Astrocyte of the spinal cord (primary cell): ENCODE data around the gene ZSWIM4.

Source experiments
- DNase-seq: peaks from one replicate; pipeline ENCODE4 v3.0.0; 2011; ENCODE audit warnings: low read depth, low spot score
- H3K4me3 ChIP-seq: 2 replicates; pipeline ENCODE4 v1.5.1; 2011; ENCODE audit warnings: low read depth, mild to moderate bottlenecking, low read length, moderate library complexity
- in situ Hi-C: cut with HindIII; loops from 2 replicates; pipeline ENCODE4 v1.10.0; 2017; ENCODE audit warnings: low sequenced_read_pairs
- TF ChIP-seq, protein P1 (sequence below): IDR thresholded peaks from 2 replicates; pipeline ENCODE4 v1.5.1; 2012; ENCODE audit warnings: low read depth, mild to moderate bottlenecking, low read length, inconsistent platforms

ZSWIM4 gene

DNA sequence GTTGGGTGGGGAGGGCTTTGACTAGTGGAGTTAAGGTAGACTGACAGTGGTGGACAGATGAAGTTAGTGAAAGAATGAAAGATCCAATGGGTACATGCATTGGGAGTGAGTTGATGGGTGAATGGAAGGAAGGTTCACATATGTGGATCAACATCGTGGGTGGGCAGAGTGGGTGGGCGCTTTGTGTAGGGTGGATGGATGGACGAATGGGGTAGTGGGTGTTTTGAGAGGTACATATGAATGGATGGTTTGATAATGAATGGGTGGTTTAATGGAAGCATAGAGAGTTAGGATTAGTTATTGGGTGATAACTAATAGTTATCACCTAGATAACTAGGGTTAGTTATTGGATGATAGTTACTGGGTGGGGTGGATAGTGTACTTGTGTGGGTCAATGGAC is 11.5 kb downstream of the ZSWIM4 start:
- DNase-seq, result no peak
- TF ChIP-seq, protein P1, sequence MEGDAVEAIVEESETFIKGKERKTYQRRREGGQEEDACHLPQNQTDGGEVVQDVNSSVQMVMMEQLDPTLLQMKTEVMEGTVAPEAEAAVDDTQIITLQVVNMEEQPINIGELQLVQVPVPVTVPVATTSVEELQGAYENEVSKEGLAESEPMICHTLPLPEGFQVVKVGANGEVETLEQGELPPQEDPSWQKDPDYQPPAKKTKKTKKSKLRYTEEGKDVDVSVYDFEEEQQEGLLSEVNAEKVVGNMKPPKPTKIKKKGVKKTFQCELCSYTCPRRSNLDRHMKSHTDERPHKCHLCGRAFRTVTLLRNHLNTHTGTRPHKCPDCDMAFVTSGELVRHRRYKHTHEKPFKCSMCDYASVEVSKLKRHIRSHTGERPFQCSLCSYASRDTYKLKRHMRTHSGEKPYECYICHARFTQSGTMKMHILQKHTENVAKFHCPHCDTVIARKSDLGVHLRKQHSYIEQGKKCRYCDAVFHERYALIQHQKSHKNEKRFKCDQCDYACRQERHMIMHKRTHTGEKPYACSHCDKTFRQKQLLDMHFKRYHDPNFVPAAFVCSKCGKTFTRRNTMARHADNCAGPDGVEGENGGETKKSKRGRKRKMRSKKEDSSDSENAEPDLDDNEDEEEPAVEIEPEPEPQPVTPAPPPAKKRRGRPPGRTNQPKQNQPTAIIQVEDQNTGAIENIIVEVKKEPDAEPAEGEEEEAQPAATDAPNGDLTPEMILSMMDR, result no peak
- H3K4me3 ChIP-seq, result no peak overlapping the region
- in situ Hi-C loops, result no loop called here

DNA sequence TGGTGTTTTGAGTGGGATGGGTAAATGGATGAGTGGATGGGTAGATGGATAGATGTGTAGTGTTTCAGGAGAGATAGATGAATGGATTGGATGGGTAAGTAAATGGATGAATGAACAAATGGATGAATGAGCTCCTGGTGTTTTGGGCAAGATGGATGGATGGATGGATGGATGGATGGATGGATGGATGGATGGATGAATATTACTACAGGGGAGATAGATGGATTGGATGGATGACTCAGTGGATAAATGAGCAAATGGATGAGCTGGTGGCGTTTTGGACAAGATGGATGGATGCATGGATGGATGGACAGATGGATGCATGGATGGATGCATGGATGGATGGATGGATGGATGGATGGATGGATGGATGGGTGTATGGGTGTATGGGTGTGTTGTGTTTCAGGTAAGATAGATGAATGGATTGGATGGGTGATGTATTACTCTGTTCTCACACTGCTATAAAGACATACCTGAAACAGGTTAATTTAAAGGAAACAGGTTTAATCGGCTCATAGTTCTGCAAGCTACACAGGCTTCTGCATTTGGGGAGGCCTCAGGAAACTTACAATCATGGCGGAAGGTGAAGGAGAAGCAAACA is 12.3 kb downstream of the ZSWIM4 start:
- no peak overlapping the region for H3K4me3 ChIP-seq
- TF ChIP-seq, protein P1, result no peak
- in situ Hi-C loops, result no loop called here
- no peak for DNase-seq

DNA sequence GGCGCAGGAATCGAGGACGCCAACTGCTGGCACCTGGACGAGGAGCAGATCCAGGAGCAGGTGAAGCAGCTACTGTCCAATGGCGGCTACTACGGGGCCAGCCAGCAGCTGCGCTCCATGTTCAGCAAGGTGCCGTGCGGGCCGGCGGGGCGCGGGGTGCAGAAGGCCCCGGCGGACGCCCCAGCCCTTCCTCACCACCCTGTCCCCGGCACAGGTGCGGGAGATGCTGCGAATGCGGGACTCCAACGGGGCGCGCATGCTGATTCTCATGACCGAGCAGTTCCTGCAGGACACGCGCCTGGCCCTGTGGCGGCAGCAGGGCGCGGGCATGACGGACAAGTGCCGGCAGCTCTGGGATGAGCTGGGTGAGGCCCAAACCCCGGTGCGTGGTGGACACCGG is 13.6 kb downstream of the ZSWIM4 start:
- in situ Hi-C loops, result no loop called here
- TF ChIP-seq, protein P1, result no peak
- DNase-seq, result no peak
- H3K4me3 ChIP-seq, result no peak overlapping the region

DNA sequence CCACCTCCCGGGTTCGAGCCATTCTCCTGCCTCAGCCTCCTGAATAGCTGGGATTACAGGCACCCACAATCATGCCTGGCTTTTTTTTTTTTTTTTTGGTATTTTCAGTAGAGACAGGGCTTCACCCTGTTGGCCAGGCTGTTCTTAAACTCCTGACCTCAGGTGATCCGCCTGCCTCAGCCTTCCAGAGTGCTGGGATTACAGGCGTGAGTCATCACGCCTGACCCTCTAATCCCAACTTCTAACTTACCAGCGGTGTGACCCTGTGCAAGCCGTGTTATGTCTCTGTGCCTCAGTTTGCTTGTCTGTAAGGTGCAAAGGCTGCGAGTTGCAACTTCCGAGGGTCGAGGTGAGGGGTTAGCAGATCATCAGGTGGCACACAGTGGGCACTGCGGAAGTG is 17.3 kb downstream of the ZSWIM4 start:
- in situ Hi-C loops, result no loop called here
- no peak for DNase-seq
- H3K4me3 ChIP-seq, result no peak overlapping the region
- TF ChIP-seq, protein P1, result no peak

DNA sequence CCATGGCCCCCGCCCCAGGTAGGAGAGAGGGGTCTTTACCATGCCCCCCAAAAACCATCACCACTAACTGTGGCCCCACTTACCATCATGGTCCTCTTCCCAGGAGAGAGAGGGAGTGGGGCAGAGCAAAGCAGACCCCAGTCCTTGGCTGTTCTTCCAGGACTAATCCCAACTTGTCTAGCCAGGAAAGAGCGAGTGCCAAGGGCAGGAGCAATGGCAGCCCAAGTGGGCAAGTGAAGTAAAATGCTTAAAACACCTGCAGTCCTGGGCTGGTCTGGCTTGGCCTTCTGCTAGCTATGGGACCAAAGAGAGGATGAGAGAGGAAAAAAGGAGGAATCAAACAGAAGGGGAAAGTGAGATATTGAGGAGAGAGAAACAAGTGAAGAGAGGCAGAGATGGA is 17.9 kb downstream of the ZSWIM4 start:
- TF ChIP-seq, protein P1, result no peak
- DNase-seq, result no peak
- no peak overlapping the region for H3K4me3 ChIP-seq
- in situ Hi-C loops, result no loop called here

DNA sequence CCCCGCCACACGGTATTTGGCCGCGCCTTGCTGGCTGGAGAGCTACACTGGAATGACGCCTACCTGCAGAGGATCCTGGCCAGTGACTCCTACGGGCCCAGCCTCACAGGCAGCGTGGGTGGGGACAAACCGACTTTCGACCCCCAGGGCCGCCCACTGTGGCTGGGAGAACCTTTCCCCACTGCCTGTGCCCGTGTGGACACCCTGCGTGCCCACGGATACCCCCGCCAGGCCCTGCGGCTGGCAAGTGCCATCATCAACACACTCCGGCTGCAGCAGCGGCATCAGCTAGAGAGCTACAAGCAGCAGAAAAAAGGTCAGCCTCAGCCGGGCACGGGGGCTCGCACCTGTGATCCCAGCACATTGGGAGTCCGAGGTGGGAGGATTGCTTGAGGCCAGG is 19.3 kb downstream of the ZSWIM4 start:
- DNase-seq, result no peak
- TF ChIP-seq, protein P1, result no peak
- in situ Hi-C loops, result no loop called here
- H3K4me3 ChIP-seq, result no peak overlapping the region
